DOHH2 (cell line): ENCODE results near the gene MYL5.

Experiments
- H3F3A ChIP-seq: fragments of 200-600 bp; sonication (generic), shearing (Covaris generic); 2 replicates; pipeline ENCODE4 v1.6.0; 2016; ENCODE audit warnings: antibody characterized with exemption, mild to moderate bottlenecking; ENCODE audit not compliant: control insufficient read depth, insufficient read depth
- H3K27ac ChIP-seq: fragments of 200-600 bp; sonication (generic); 2 replicates; pipeline ENCODE4 v1.5.1; 2014; ENCODE audit warnings: low read depth, mild to moderate bottlenecking, low read length, moderate library complexity
- H3K27me3 ChIP-seq: fragments of 200-600 bp; sonication (generic); 2 replicates; pipeline ENCODE4 v1.6.1; 2014; ENCODE audit warnings: mild to moderate bottlenecking, low read length, mixed read lengths; ENCODE audit not compliant: control insufficient read depth
- H3K36me3 ChIP-seq: fragments of 200-600 bp; sonication (generic); 2 replicates; pipeline ENCODE4 v1.6.1; 2014; ENCODE audit warnings: mild to moderate bottlenecking, low read length, moderate library complexity, mixed read lengths; ENCODE audit not compliant: control insufficient read depth
- H3K4me1 ChIP-seq: fragments of 200-600 bp; sonication (generic); 2 replicates; pipeline ENCODE4 v1.6.1; 2014; ENCODE audit warnings: mild to moderate bottlenecking, low read length, mixed read lengths; ENCODE audit not compliant: control insufficient read depth
- H3K4me2 ChIP-seq: fragments of 200-600 bp; sonication (generic); 2 replicates; pipeline ENCODE4 v1.6.0; 2014; ENCODE audit warnings: mild to moderate bottlenecking, low read length, moderate library complexity
- H3K4me3 ChIP-seq: fragments of 200-600 bp; sonication (generic); 2 replicates; pipeline ENCODE4 v1.5.1; 2014; ENCODE audit warnings: mild to moderate bottlenecking, low read length, mixed read lengths
- H3K79me2 ChIP-seq: fragments of 200-600 bp; sonication (generic); 2 replicates; pipeline ENCODE4 v1.6.1; 2014; ENCODE audit warnings: mild to moderate bottlenecking, low read length, mixed read lengths; ENCODE audit not compliant: control insufficient read depth
- H3K9me2 ChIP-seq: fragments of 200-600 bp; sonication (generic); replicated peaks from 2 replicates; pipeline ENCODE4 v1.6.1; 2014; ENCODE audit warnings: mild to moderate bottlenecking, low read length, mixed read lengths; ENCODE audit not compliant: control insufficient read depth
- H3K9me3 ChIP-seq: fragments of 200-600 bp; sonication (generic); 2 replicates; pipeline ENCODE4 v1.6.1; 2014; ENCODE audit warnings: antibody characterized with exemption, low read length, mixed read lengths; ENCODE audit not compliant: control insufficient read depth, insufficient read depth
- H4K20me1 ChIP-seq: fragments of 200-600 bp; sonication (generic); 2 replicates; pipeline ENCODE4 v1.6.0; 2014; ENCODE audit warnings: low read depth, mild to moderate bottlenecking, antibody characterized with exemption, low read length, moderate library complexity; ENCODE audit not compliant: control insufficient read depth, insufficient read depth
- EZH2phosphoT487 ChIP-seq: fragments of 200-600 bp; sonication (generic); IDR thresholded peaks from 2 replicates; pipeline ENCODE4 v1.6.1; 2017; ENCODE audit warnings: borderline replicate concordance, mild to moderate bottlenecking, antibody characterized with exemption, low read length, moderate library complexity, mixed read lengths
- TF ChIP-seq, protein P1 (sequence below): fragments of 200-600 bp; sonication (generic); IDR thresholded peaks from one replicate; pipeline ENCODE4 v1.5.1; 2014; ENCODE audit warnings: antibody characterized with exemption, mild to moderate bottlenecking, low read depth, low read length; ENCODE audit not compliant: poor library complexity, severe bottlenecking

MYL5 gene

DNA sequence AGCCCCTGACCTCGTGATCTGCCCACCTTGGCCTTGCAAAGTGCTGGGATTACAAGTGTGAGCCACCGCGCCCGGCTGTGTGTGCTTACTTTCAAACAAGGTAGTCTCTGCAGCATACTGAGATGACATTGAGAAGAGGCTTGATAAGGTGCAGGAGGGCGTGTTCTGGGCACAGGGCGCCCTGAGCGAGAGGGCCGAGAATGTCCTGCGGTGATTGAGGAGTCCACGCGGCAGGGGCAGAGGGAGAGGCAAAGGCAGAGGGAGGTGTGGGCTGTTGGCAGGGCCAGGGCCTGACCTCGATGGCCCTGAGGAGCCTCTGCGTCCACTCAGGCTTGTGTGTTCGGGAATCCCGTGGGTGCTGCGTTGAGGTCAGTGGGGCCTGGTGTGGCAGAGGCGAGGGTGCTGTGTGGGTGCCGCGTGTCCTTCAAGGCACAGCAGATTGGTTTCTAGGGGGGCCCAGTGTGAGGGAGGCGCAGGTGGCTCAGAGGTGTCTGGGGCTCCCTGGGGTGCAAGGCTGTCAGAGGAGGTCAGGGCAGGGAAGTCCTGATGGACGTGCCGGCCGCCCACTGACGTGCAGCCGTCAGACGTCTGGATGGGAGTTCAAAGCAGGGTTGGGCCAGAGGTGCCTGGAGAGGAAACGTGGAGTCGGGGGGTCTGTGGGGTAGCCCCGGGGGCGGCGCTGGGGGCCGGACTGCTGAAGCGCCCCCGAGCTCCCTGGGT, 43.4 kb downstream of the MYL5 start:
- Histone ChIP-seq H3K9me3 (peaks cover 3% of the 10 kb centered on the region; the same call in 1 of the 2 replicates), H3K36me3 (peaks cover 21% of the 10 kb centered on the region), H3K4me1 (no peaks in the 10 kb centered on the region), H3F3A (no peaks in the 10 kb centered on the region), H3K27me3 (no peaks in the 10 kb centered on the region), H3K4me2 (no peak overlapping the region), H3K79me2 (peaks cover 83% of the 10 kb centered on the region), H3K4me3 (no peak overlapping the region), H4K20me1 (no peaks in the 10 kb centered on the region), H3K9me2 (no peaks in the 10 kb centered on the region), H3K27ac (no peak overlapping the region)
- no peak for TF ChIP-seq EZH2phosphoT487
- TF ChIP-seq, protein P1, sequence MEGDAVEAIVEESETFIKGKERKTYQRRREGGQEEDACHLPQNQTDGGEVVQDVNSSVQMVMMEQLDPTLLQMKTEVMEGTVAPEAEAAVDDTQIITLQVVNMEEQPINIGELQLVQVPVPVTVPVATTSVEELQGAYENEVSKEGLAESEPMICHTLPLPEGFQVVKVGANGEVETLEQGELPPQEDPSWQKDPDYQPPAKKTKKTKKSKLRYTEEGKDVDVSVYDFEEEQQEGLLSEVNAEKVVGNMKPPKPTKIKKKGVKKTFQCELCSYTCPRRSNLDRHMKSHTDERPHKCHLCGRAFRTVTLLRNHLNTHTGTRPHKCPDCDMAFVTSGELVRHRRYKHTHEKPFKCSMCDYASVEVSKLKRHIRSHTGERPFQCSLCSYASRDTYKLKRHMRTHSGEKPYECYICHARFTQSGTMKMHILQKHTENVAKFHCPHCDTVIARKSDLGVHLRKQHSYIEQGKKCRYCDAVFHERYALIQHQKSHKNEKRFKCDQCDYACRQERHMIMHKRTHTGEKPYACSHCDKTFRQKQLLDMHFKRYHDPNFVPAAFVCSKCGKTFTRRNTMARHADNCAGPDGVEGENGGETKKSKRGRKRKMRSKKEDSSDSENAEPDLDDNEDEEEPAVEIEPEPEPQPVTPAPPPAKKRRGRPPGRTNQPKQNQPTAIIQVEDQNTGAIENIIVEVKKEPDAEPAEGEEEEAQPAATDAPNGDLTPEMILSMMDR: no peak

DNA sequence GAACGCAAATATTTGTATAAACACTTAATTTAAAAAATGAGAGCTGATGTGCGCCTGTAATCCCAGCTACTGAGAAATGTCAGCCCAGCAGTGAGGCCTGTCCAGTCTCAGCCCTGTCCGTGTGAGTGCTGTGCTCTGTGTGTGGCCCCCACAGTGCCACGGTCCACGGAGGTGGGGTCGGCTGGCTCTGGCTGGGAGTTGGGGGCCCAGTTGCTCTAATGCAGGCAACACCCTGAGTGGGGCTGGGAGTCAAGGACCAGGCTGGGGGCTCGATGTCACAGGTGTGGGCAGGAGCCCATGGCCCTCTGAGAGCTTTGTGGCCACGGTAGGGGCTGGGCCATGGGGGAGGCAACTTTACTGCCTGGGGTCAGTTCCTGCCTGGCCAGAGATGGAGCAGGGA, 44.1 kb downstream of the MYL5 start:
- TF ChIP-seq EZH2phosphoT487: no peak
- TF ChIP-seq, protein P1: no peak
- H3K27ac ChIP-seq: no peak overlapping the region
- H3K4me1 ChIP-seq: no peaks in the 10 kb centered on the region
- H3F3A ChIP-seq: no peaks in the 10 kb centered on the region
- peaks cover 83% of the 10 kb centered on the region for H3K79me2 ChIP-seq
- peaks cover 3% of the 10 kb centered on the region; the same call in 1 of the 2 replicates for H3K9me3 ChIP-seq
- no peaks in the 10 kb centered on the region for H4K20me1 ChIP-seq
- H3K4me3 ChIP-seq: no peak overlapping the region
- H3K27me3 ChIP-seq: no peaks in the 10 kb centered on the region
- H3K36me3 ChIP-seq: peaks cover 22% of the 10 kb centered on the region
- no peaks in the 10 kb centered on the region for H3K9me2 ChIP-seq
- H3K4me2 ChIP-seq: no peak overlapping the region

- peaks cover 3% of the 10 kb centered on the region; the same call in 1 of the 2 replicates for H3K9me3 ChIP-seq
- no peaks in the 10 kb centered on the region for H4K20me1 ChIP-seq
- no peaks in the 10 kb centered on the region for H3K9me2 ChIP-seq
- H3K4me3 ChIP-seq: no peak overlapping the region
- H3K27ac ChIP-seq: no peak overlapping the region
- peaks cover 81% of the 10 kb centered on the region for H3K79me2 ChIP-seq
- H3K4me1 ChIP-seq: no peaks in the 10 kb centered on the region
- TF ChIP-seq, protein P1: no peak
- no peak for TF ChIP-seq EZH2phosphoT487
- no peaks in the 10 kb centered on the region for H3K27me3 ChIP-seq
- peaks cover 20% of the 10 kb centered on the region for H3K36me3 ChIP-seq
- no peaks in the 10 kb centered on the region for H3F3A ChIP-seq
- no peak overlapping the region for H3K4me2 ChIP-seq
These were observed 45.9 kb downstream of the MYL5 start for GRCh38 chr4:720111-720860.
